ENCODE results near the gene SLC12A2.

SLC12A2 gene

GRCh38 chr5:128083033-128083810, at the start of gene SLC12A2:
SLC12A2 (plus strand) TSS chr5:128083766; CDS start chr5:128083955, 189 bp downstream.
- DNase-seq (ENCODE audit: low read depth) = peak; percentile 93

GRCh38 chr5:128035689-128036088, 47.9 kb upstream of the SLC12A2 start:
- peak; percentile 8 for DNase-seq (ENCODE audit: low read depth)

- DNase-seq (ENCODE audit: low read depth) = peak; percentile 24
Observed at GRCh38 chr5:128036950-128037349, 46.6 kb upstream of the SLC12A2 start.

- DNase-seq (ENCODE audit: low read depth) = peak; percentile 83
Observed at GRCh38 chr5:128038643-128039042, 44.9 kb upstream of the SLC12A2 start.

- DNase-seq (ENCODE audit: low read depth) = no peak
Observed at GRCh38 chr5:128040927-128041326, 42.6 kb upstream of the SLC12A2 start.

GRCh38 chr5:128052780-128053179, 30.8 kb upstream of the SLC12A2 start:
- no peak for DNase-seq (ENCODE audit: low read depth)

- no peak for DNase-seq (ENCODE audit: low read depth)
Observed at GRCh38 chr5:128053291-128053954, 30.1 kb upstream of the SLC12A2 start.

- no peak for DNase-seq (ENCODE audit: low read depth)
Observed at GRCh38 chr5:128060644-128061385, 22.8 kb upstream of the SLC12A2 start.

- peak; percentile 68 for DNase-seq (ENCODE audit: low read depth)
Observed at GRCh38 chr5:128062172-128062746, 21.3 kb upstream of the SLC12A2 start.

- DNase-seq (ENCODE audit: low read depth) = no peak
Observed at GRCh38 chr5:128074171-128074570, 9.4 kb upstream of the SLC12A2 start.

- no peak for DNase-seq (ENCODE audit: low read depth)
Observed at GRCh38 chr5:128074953-128075352, 8.6 kb upstream of the SLC12A2 start.

- no peak for DNase-seq (ENCODE audit: low read depth)
Observed at GRCh38 chr5:128077526-128077925, 6.0 kb upstream of the SLC12A2 start.

GRCh38 chr5:128081111-128081851, 2.3 kb upstream of the SLC12A2 start:
- DNase-seq (ENCODE audit: low read depth) = no peak

- DNase-seq (ENCODE audit: low read depth) = no peak
Observed at GRCh38 chr5:128082551-128083032, 974 bp upstream of the SLC12A2 start.

GRCh38 chr5:128083811-128084227, 253 bp downstream of the SLC12A2 start:
- peak; percentile 54 for DNase-seq (ENCODE audit: low read depth)

- peak; percentile 32 for DNase-seq (ENCODE audit: low read depth)
Observed at GRCh38 chr5:128084228-128085167, 932 bp downstream of the SLC12A2 start.

GRCh38 chr5:128085413-128085812, 1.8 kb downstream of the SLC12A2 start:
- no peak for DNase-seq (ENCODE audit: low read depth)

GRCh38 chr5:128091579-128091978, 8.0 kb downstream of the SLC12A2 start:
- no peak for DNase-seq (ENCODE audit: low read depth)

GRCh38 chr5:128092144-128092543, 8.6 kb downstream of the SLC12A2 start:
- no peak for DNase-seq (ENCODE audit: low read depth)

GRCh38 chr5:128093368-128093767, 9.8 kb downstream of the SLC12A2 start:
- DNase-seq (ENCODE audit: low read depth) = peak; percentile 37

Data from amniotic epithelial cell (primary cell).